Measurements from ENCODE around the gene MS4A7.

Gene MS4A7

GRCh38 chr11:60393016-60393415 lies 14.7 kb downstream of the MS4A7 start:
- Mint-ChIP-seq H3K36me3 (no peaks in the 10 kb centered on the region), H3K4me3 (no peak overlapping the region), H3K27ac (no peak overlapping the region), H3K9me3 (no peaks in the 10 kb centered on the region), H3K4me1 (no peaks in the 10 kb centered on the region), H3K27me3 (peaks cover 8% of the 10 kb centered on the region)

GRCh38 chr11:60394666-60395380 lies 16.5 kb downstream of the MS4A7 start:
- Mint-ChIP-seq H3K27me3 (peaks cover 10% of the 10 kb centered on the region), H3K9me3 (no peaks in the 10 kb centered on the region), H3K36me3 (no peaks in the 10 kb centered on the region)

GRCh38 chr11:60396382-60396781 lies 18.1 kb downstream of the MS4A7 start, which contains the start of gene MS4A14:
MS4A14 (plus strand) TSS chr11:60396459; CDS start chr11:60396579, 120 bp downstream.
- no peak within 1 kb of the TSS for H3K27ac Mint-ChIP-seq
- no peaks in the 10 kb centered on the region for H3K36me3 Mint-ChIP-seq
- no peaks in the 10 kb centered on the region for H3K9me3 Mint-ChIP-seq
- no peak within 1 kb of the TSS for H3K4me3 Mint-ChIP-seq
- peaks cover 4% of the 10 kb centered on the region for H3K27me3 Mint-ChIP-seq
- H3K4me1 Mint-ChIP-seq, result no peaks in the 10 kb centered on the region

More at GRCh38 chr11:60394666-60395380, 16.5 kb downstream of the MS4A7 start:
- Mint-ChIP-seq H3K27ac (no peak overlapping the region), H3K4me1 (no peaks in the 10 kb centered on the region), H3K4me3 (no peak overlapping the region)

GRCh38 chr11:60396799-60397198 lies 18.5 kb downstream of the MS4A7 start:
- no peak overlapping the region for H3K4me3 Mint-ChIP-seq
- H3K36me3 Mint-ChIP-seq, result no peaks in the 10 kb centered on the region
- H3K9me3 Mint-ChIP-seq, result no peaks in the 10 kb centered on the region
- H3K4me1 Mint-ChIP-seq, result no peaks in the 10 kb centered on the region
- H3K27me3 Mint-ChIP-seq, result peaks cover 4% of the 10 kb centered on the region
- H3K27ac Mint-ChIP-seq, result no peak overlapping the region

- H3K4me1 Mint-ChIP-seq, result no peaks in the 10 kb centered on the region
- H3K27me3 Mint-ChIP-seq, result peaks cover 21% of the 10 kb centered on the region
- no peaks in the 10 kb centered on the region for H3K9me3 Mint-ChIP-seq
- H3K4me3 Mint-ChIP-seq, result no peak overlapping the region
- H3K27ac Mint-ChIP-seq, result no peak overlapping the region
- no peaks in the 10 kb centered on the region for H3K36me3 Mint-ChIP-seq
Measured at GRCh38 chr11:60420015-60420414, 41.7 kb downstream of the MS4A7 start.

- Mint-ChIP-seq H3K4me3 (no peak overlapping the region), H3K36me3 (no peaks in the 10 kb centered on the region), H3K27ac (no peak overlapping the region), H3K4me1 (no peaks in the 10 kb centered on the region), H3K27me3 (peaks cover 22% of the 10 kb centered on the region), H3K9me3 (no peaks in the 10 kb centered on the region)
Measured at GRCh38 chr11:60422609-60423008, 44.3 kb downstream of the MS4A7 start.

- no peak overlapping the region for H3K27ac Mint-ChIP-seq
- peaks cover 21% of the 10 kb centered on the region for H3K27me3 Mint-ChIP-seq
- H3K9me3 Mint-ChIP-seq, result no peaks in the 10 kb centered on the region
- H3K4me3 Mint-ChIP-seq, result no peak overlapping the region
- no peaks in the 10 kb centered on the region for H3K36me3 Mint-ChIP-seq
- no peaks in the 10 kb centered on the region for H3K4me1 Mint-ChIP-seq
Measured at GRCh38 chr11:60428517-60428916, 50.2 kb downstream of the MS4A7 start.

- H3K4me3 Mint-ChIP-seq, result no peak within 1 kb of the TSS
- H3K27me3 Mint-ChIP-seq, result peaks cover 21% of the 10 kb centered on the region
- H3K27ac Mint-ChIP-seq, result no peak within 1 kb of the TSS
- H3K4me1 Mint-ChIP-seq, result no peaks in the 10 kb centered on the region
- H3K36me3 Mint-ChIP-seq, result no peaks in the 10 kb centered on the region
- no peaks in the 10 kb centered on the region for H3K9me3 Mint-ChIP-seq
Measured at GRCh38 chr11:60429272-60429671, 50.9 kb downstream of the MS4A7 start, which contains the start of gene MS4A5. MS4A5 (plus strand) TSS chr11:60429572; CDS start chr11:60429675, 103 bp downstream.

- H3K4me3 Mint-ChIP-seq, result no peak overlapping the region
- H3K9me3 Mint-ChIP-seq, result no peaks in the 10 kb centered on the region
- no peaks in the 10 kb centered on the region for H3K36me3 Mint-ChIP-seq
- H3K27me3 Mint-ChIP-seq, result peaks cover 14% of the 10 kb centered on the region
- no peak overlapping the region for H3K27ac Mint-ChIP-seq
- no peaks in the 10 kb centered on the region for H3K4me1 Mint-ChIP-seq
Measured at GRCh38 chr11:60431251-60431650, 52.9 kb downstream of the MS4A7 start.

- Mint-ChIP-seq H3K27me3 (peaks cover 8% of the 10 kb centered on the region), H3K36me3 (no peaks in the 10 kb centered on the region), H3K9me3 (no peaks in the 10 kb centered on the region), H3K27ac (no peak overlapping the region), H3K4me1 (no peaks in the 10 kb centered on the region), H3K4me3 (no peak overlapping the region)
Measured at GRCh38 chr11:60433401-60433800, 55.1 kb downstream of the MS4A7 start.

Measured in activated naive CD4-positive, alpha-beta T cell treated with anti-CD3 and anti-CD28 coated beads, Interleukin-2, amount 50 U/mL, for 24 hours (primary cell).